C4-2B (cell line): Measurements from ENCODE around the gene MMADHC.

Experiments used
- H3K27ac ChIP-seq: fragments of 450-650 bp; 2 replicates; pipeline ENCODE4 v1.5.1; 2017
- CTCF ChIP-seq: fragments of 450-650 bp; conservative IDR thresholded peaks from 2 replicates; pipeline ENCODE4 v1.5.1; 2017; ENCODE audit warnings: mild to moderate bottlenecking
- ZFX ChIP-seq: fragments of 450-650 bp; IDR thresholded peaks from 2 replicates; pipeline ENCODE4 v1.6.1; 2017

The MMADHC gene

DNA sequence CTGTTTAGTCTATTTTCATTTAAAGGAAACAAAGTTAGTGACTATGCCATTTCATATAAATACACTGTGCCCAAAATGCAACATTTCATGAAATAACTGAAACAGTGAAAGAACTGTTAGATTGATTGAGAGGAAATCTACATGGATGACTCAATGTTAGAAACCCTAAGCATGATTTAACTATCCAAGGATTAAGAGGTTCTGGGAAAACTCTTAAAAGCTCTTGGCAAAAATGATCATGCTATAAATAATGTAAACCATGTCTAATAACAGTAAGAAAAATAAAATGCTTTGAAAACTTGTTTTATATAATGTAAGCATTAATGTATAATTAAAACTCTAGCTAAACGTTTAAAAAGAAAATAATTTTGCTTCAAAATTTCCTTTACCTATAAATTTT lies 23.5 kb downstream of the MMADHC start:
- H3K27ac ChIP-seq = no peak overlapping the region

DNA sequence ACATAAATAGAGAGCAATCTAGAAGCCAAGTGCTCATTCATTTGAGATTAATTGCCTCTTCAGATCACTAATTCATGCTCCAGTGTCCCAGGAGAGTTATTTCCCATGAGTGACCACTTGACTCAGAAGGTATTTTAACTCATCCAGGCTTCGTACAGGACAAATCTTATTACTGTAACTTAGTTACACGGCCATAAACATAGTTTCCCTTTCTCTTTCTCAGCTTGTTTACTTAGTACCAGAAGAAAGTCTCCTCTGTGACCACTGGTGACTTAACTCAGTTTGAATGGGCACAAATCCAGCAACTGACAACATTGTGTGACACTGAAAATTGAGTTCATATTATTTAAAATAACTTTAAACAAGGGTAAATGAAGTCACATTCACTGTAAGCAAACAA lies 25.3 kb downstream of the MMADHC start:
- H3K27ac ChIP-seq = no peak overlapping the region
- TF ChIP-seq CTCF (no peak), ZFX (no peak)

More for the DNA sequence above, 23.5 kb downstream of the MMADHC start:
- TF ChIP-seq ZFX = no peak
- TF ChIP-seq CTCF = no peak

DNA sequence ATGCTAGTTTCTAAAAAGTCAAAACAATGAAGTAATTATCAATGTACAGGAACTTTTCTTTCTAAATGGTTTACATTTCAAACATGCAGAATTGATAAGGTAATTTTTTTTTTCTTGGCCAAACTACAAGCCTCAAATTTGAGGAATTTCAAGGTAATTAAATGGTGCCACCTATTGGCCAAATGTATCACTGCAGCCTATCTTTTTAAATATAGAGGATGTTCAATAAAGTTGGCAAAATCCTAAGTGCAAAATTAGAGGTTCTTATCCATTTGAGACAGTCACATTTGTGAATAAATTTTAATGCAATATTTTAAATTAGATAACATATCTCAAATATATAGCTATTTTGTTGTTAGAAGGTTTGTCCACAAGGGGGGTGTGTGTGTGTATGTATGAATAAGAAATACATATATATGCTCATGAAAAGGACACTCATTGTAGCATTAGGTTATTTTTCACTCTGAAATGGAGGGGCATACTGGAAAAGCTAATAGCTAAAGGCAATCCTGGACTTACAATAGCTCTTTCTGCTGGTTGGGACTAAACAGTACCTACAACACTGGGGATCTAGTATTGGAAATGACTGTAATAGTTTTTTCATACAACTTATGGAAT lies 26.2 kb downstream of the MMADHC start:
- TF ChIP-seq CTCF = peak; percentile 90
- TF ChIP-seq ZFX = no peak
- no peak overlapping the region for H3K27ac ChIP-seq

DNA sequence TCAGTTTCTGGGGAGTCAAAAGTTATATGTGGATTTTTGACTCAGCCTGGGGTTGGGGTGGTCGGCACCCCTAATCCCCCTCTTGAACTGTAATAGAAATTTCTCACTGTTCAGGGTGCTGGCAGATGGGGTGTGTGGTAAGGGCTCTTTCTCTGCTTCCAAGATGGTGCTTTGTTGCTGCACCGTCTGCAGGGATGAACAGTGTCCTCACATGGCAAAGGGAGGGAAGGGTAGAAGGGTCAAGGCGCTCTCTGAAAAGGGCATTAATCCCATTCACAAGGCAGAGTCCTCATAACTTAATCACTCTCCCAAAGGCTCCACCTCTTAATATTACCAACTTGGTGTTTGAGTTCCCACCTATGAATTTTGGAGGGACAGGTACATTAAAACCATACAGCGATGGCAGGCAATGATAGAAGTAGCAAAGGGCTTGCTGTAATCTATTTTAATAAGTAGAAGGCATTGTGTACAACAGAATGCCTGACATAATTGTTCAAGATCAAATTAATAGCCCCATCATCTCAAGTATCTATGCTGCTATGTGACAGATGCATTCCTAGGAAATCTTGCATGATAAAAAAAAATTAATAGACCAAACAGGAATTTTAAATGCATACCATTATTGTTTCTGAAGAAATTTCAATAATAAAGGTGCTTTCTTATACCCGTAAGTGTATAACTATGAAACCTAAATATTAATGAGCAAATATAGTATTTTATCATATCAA lies 28.1 kb downstream of the MMADHC start:
- H3K27ac ChIP-seq = no peak overlapping the region
- no peak for TF ChIP-seq ZFX
- no peak for TF ChIP-seq CTCF

DNA sequence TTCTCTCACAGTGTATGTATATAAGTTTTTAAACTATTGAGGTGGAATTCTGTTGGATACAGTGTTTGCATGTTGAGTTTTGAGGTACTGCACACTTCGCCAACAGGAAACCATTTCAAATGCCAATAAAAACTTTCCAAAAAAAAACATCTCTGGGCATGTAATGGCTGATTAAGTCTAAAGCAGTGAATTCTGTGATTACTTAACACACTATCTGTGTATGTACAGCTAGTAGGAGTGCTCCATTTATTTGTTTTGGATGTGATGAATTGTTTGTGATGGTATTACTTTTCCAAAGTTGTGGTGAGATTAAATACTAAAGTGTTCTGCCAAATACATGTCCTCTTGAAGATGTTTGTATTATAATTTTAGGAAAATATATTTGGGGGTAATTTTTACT lies 31.1 kb downstream of the MMADHC start:
- TF ChIP-seq CTCF = no peak
- no peak for TF ChIP-seq ZFX
- no peak overlapping the region for H3K27ac ChIP-seq

DNA sequence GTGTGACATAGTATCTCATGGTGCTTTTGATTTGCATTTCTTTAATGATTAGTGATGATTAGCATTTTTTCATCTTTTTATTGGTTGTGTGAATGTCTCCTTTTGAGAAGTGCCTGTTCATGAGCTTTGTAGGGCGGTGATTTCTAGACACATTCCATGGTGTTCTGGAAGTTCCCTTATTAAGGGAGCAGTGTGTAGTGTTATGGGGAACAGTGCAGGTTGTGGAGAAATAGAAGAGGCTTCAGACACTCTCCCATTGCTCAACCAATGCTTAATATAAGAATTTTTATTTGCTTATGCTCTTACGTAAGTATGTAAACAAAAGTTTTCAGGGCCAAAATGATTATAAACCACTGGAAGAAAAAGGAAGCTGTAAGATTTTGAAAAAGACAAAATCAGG lies 34.7 kb downstream of the MMADHC start:
- TF ChIP-seq ZFX (no peak), CTCF (no peak)
- no peak overlapping the region for H3K27ac ChIP-seq

- no peak overlapping the region for H3K27ac ChIP-seq
- TF ChIP-seq CTCF (no peak), ZFX (no peak)
These were observed 35.3 kb downstream of the MMADHC start for GRCh38 chr2:149552226-149552625.
